ENCODE data around the gene RAB12. TPM values are rescaled to one million over a fixed set of nuclear protein-coding genes. Genes with fewer than 3 reads are reported as not detected.
"Not testable (repeated sequence)": the region's sequence is repeated elsewhere in the genome, so short reads cannot be mapped to it uniquely, and the experiment has no call there.

Gene RAB12
- total RNA-seq, 2 donors from 2014 or later = 22.0 to 27.0 TPM

- no peak for TF ChIP-seq CTCF (conservative IDR thresholded peaks at IDR 0.05)
- no peak overlapping the region for H3K4me3 Mint-ChIP-seq
- H3K27me3 Mint-ChIP-seq (ENCODE audit: insufficient read depth) = no peaks in the 10 kb centered on the region
- H3K4me3 ChIP-seq (ENCODE audit: low read length) = no peak overlapping the region
- no peaks in the 10 kb centered on the region for H3K4me1 ChIP-seq (ENCODE audit: control insufficient read depth, insufficient read depth, low read length)
- peaks cover 27% of the 10 kb centered on the region for H3K9me3 Mint-ChIP-seq
- H3K9me3 ChIP-seq (ENCODE audit: control insufficient read depth, low read length) = peaks cover 24% of the 10 kb centered on the region
- H3K36me3 Mint-ChIP-seq (ENCODE audit: low read depth) = peaks cover 56% of the 10 kb centered on the region
- no peak for DNase-seq
- no peaks in the 10 kb centered on the region for H3K27me3 ChIP-seq (ENCODE audit: control insufficient read depth, insufficient read depth, low read length, poor library complexity, severe bottlenecking)
- WGBS, 2 experiments (ENCODE audit: insufficient coverage in 1 of 2, insufficient read length in 1 of 2) = 92 to 96% methylated on average over 3 to 6 of the region's 6 CpGs
- H3K27ac ChIP-seq (ENCODE audit: low read depth, low read length) = no peak overlapping the region
- peaks cover 20% of the 10 kb centered on the region for H3K36me3 ChIP-seq (ENCODE audit: control insufficient read depth, insufficient read depth, low read length)
- no peak overlapping the region for H3K27ac Mint-ChIP-seq
- H3K4me1 Mint-ChIP-seq = peaks cover 28% of the 10 kb centered on the region
- H3K9ac ChIP-seq (ENCODE audit: extremely low read depth, low read length, poor library complexity, severe bottlenecking) = no peak overlapping the region
Measured at GRCh38 chr18:8619835-8620577, 10.8 kb downstream of the RAB12 start.

GRCh38 chr18:8620845-8621244, 11.6 kb downstream of the RAB12 start:
- H3K27me3 ChIP-seq (ENCODE audit: control insufficient read depth, insufficient read depth, low read length, poor library complexity, severe bottlenecking) = no peaks in the 10 kb centered on the region
- no peak for TF ChIP-seq CTCF (conservative IDR thresholded peaks at IDR 0.05)
- peaks cover 29% of the 10 kb centered on the region for H3K4me1 Mint-ChIP-seq
- H3K36me3 ChIP-seq (ENCODE audit: control insufficient read depth, insufficient read depth, low read length) = peaks cover 28% of the 10 kb centered on the region
- H3K9ac ChIP-seq (ENCODE audit: extremely low read depth, low read length, poor library complexity, severe bottlenecking) = no peak overlapping the region
- H3K9me3 Mint-ChIP-seq = peaks cover 27% of the 10 kb centered on the region
- no peak overlapping the region for H3K4me3 ChIP-seq (ENCODE audit: low read length)
- no peak for DNase-seq
- 65 to 77% methylated on average over 2 to 3 of the region's 3 CpGs for WGBS, 2 experiments (ENCODE audit: insufficient coverage in 1 of 2, insufficient read length in 1 of 2)
- H3K27ac ChIP-seq (ENCODE audit: low read depth, low read length) = no peak overlapping the region
- H3K36me3 Mint-ChIP-seq (ENCODE audit: low read depth) = peaks cover 61% of the 10 kb centered on the region
- H3K4me3 Mint-ChIP-seq = no peak overlapping the region
- peaks cover 24% of the 10 kb centered on the region for H3K9me3 ChIP-seq (ENCODE audit: control insufficient read depth, low read length)
- H3K27me3 Mint-ChIP-seq (ENCODE audit: insufficient read depth) = no peaks in the 10 kb centered on the region
- no peaks in the 10 kb centered on the region for H3K4me1 ChIP-seq (ENCODE audit: control insufficient read depth, insufficient read depth, low read length)
- no peak overlapping the region for H3K27ac Mint-ChIP-seq

- H3K27ac Mint-ChIP-seq; H3K4me3 Mint-ChIP-seq; H3K4me3 ChIP-seq (ENCODE audit: low read length); H3K27me3 ChIP-seq (ENCODE audit: control insufficient read depth, insufficient read depth, low read length, poor library complexity, severe bottlenecking); H3K27me3 Mint-ChIP-seq (ENCODE audit: insufficient read depth); H3K27ac ChIP-seq (ENCODE audit: low read depth, low read length); H3K4me1 ChIP-seq (ENCODE audit: control insufficient read depth, insufficient read depth, low read length); H3K9ac ChIP-seq (ENCODE audit: extremely low read depth, low read length, poor library complexity, severe bottlenecking): not testable (repeated sequence)
- DNase-seq = peak; percentile 87
- peaks cover 24% of the 10 kb centered on the region for H3K9me3 ChIP-seq (ENCODE audit: control insufficient read depth, low read length)
- 59 to 62% methylated on average over 8 to 10 of the region's 10 CpGs for WGBS, 2 experiments (ENCODE audit: insufficient coverage in 1 of 2, insufficient read length in 1 of 2)
- Mint-ChIP-seq H3K36me3 (ENCODE audit: low read depth) (peaks cover 71% of the 10 kb centered on the region), H3K4me1 (peaks cover 31% of the 10 kb centered on the region), H3K9me3 (peaks cover 27% of the 10 kb centered on the region)
- H3K36me3 ChIP-seq (ENCODE audit: control insufficient read depth, insufficient read depth, low read length) = peaks cover 43% of the 10 kb centered on the region
Measured at GRCh38 chr18:8622625-8623024, 13.4 kb downstream of the RAB12 start.

All from endodermal cell (in vitro differentiated cells).